ENCODE data around the gene D2HGDH. TPM values are rescaled to one million over a fixed set of nuclear protein-coding genes. Genes with fewer than 3 reads are reported as not detected.

The D2HGDH gene
- total and polyA plus RNA-seq, 2 of the 8 experiments (the other 6 are each of a cell fraction or from before 2014, with no cell fraction given) = 3.4 to 8.1 TPM

GRCh38 chr2:241724259-241724974 lies 10.0 kb upstream of the D2HGDH start:
- no peak overlapping the region for H2AFZ ChIP-seq (ENCODE audit: low read length)
- FAIRE-seq (no peak), DNase-seq (ENCODE audit: low read depth in 1 of 2, low spot score in 2 of 2) (peak in 1 of 2 experiments; percentile 71)
- POLR2A ChIA-PET (ENCODE audit: partially characterized antibody) = interaction anchor here (10.7 kb wide), 1 partner anchor 22 kb away, joined by 64 read pairs; the partner anchor contains the start of gene ING5
- no peak overlapping the region for H4K91ac ChIP-seq (replicated peaks; ENCODE audit: insufficient read length, low read length)
- no peak overlapping the region for H3K4ac ChIP-seq (replicated peaks; ENCODE audit: insufficient read length, low read depth, low read length)
- H3K4me3 ChIP-seq (ENCODE audit: extremely low read depth in 1 of 4, insufficient read depth in 2 of 4, low read depth in 3 of 4, low read length in 4 of 4) = no peak overlapping the region
- H3K4me2 ChIP-seq (ENCODE audit: insufficient read depth in 1 of 2, low read depth in 2 of 2, low read length in 2 of 2) = no peak overlapping the region
- no peak overlapping the region for H3K9ac ChIP-seq (replicated peaks in 1 of 4; ENCODE audit: extremely low read depth in 1 of 4, low read depth in 3 of 4, low read length in 3 of 4)
- H3K79me1 ChIP-seq (ENCODE audit: low read depth, low read length) = no peaks in the 10 kb centered on the region; the same call in 1 of the 2 replicates
- H3K56ac ChIP-seq (replicated peaks; ENCODE audit: insufficient read length, low read depth, low read length) = no peak overlapping the region
- peaks cover 3 to 47% (median 33%) of the 10 kb centered on the region in 4 experiments; a peak in 6 of 8 replicates for H3K36me3 ChIP-seq (ENCODE audit: control insufficient read depth in 2 of 4, insufficient read depth in 4 of 4, low read length in 3 of 4)
- no peak overlapping the region for H3K14ac ChIP-seq (ENCODE audit: insufficient read length)
- no peak overlapping the region for H3K18ac ChIP-seq (ENCODE audit: extremely low read depth, low read length)
- no peak overlapping the region for H3K23ac ChIP-seq (ENCODE audit: insufficient read length)
- H4K20me1 ChIP-seq (replicated peaks in 1 of 2; ENCODE audit: control insufficient read depth in 1 of 2, insufficient read depth in 2 of 2, low read length in 2 of 2) = peaks cover 3 to 4% of the 10 kb centered on the region in 2 experiments
- CTCF ChIA-PET (ENCODE audit: partially characterized antibody) = interaction anchor here (0.5 to 2.8 kb wide), 17 partner anchors 8 to 296 kb away, joined by 3 to 28 read pairs (median 4); partner anchors contain the start of gene D2HGDH
- no peak overlapping the region for H2BK20ac ChIP-seq (ENCODE audit: low read length)
- H4K8ac ChIP-seq (ENCODE audit: extremely low read depth, insufficient read depth, low read length) = no peak overlapping the region
- no peak overlapping the region for H2BK15ac ChIP-seq (ENCODE audit: low read length)
- WGBS, 2 experiments (ENCODE audit: extremely low coverage in 1 of 2, insufficient coverage in 1 of 2, insufficient read length in 1 of 2, insufficient replicate concordance in 2 of 2, low coverage in 1 of 2, low lambda C conversion rate in 2 of 2, missing lambda C conversion rate in 1 of 2) = 91% methylated on average over 37 of the region's 41 CpGs; no CpG with 5 or more reads in 1 of the 2 experiments
- no peak overlapping the region for H2BK120ac ChIP-seq (replicated peaks; ENCODE audit: low read depth, low read length)
- no peak overlapping the region for H2BK12ac ChIP-seq (ENCODE audit: low read depth, low read length)
- H2AK5ac ChIP-seq (ENCODE audit: low read depth, low read length) = no peak overlapping the region
- peaks cover 12 to 16% of the 10 kb centered on the region in 2 experiments for H3K9me3 ChIP-seq (ENCODE audit: insufficient read depth in 2 of 2, low read depth in 1 of 2, low read length in 1 of 2)
- H4K5ac ChIP-seq (ENCODE audit: insufficient read length, low read depth, low read length) = no peak overlapping the region
- no peaks in the 10 kb centered on the region for H3K79me2 ChIP-seq (ENCODE audit: control insufficient read depth in 1 of 2, insufficient read depth in 2 of 2, low read length in 2 of 2)
- no peak overlapping the region for H3K27ac ChIP-seq (ENCODE audit: low read depth, low read length)
- no peaks in the 10 kb centered on the region for H3K4me1 ChIP-seq (replicated peaks in 1 of 4; ENCODE audit: control insufficient read depth in 3 of 4, insufficient read depth in 4 of 4, low read length in 3 of 4)
- H3K23me2 ChIP-seq (ENCODE audit: low read depth, low read length) = no peaks in the 10 kb centered on the region
- H3K27me3 ChIP-seq (replicated peaks in 1 of 4; ENCODE audit: control insufficient read depth in 3 of 4, extremely low read depth in 1 of 4, insufficient read depth in 3 of 4, low read length in 3 of 4) = no peaks in the 10 kb centered on the region; a peak in 1 of 7 replicates
- H2BK5ac ChIP-seq (ENCODE audit: low read depth, low read length) = no peak overlapping the region
- TF ChIP-seq RAD21 (IDR thresholded peaks at IDR 0.05 in 1 of 2, conservative IDR thresholded peaks at IDR 0.05 in 1 of 2; ENCODE audit: low read depth in 2 of 2, low read length in 2 of 2) (peak; percentile 72 to 78), POLR2A (IDR thresholded peaks at IDR 0.05; ENCODE audit: control extremely low read depth in 1 of 2, low read depth in 2 of 2, low read length in 2 of 2) (no peak), BCL11A (IDR thresholded peaks at IDR 0.05; ENCODE audit: low read depth in 2 of 2, low read length in 2 of 2) (no peak), KDM4A (IDR thresholded peaks at IDR 0.05; ENCODE audit: low read depth, low read length, severe bottlenecking) (no peak), GABPA (IDR thresholded peaks at IDR 0.05; ENCODE audit: borderline replicate concordance, insufficient read depth, low read length) (no peak), FOSL1 (IDR thresholded peaks at IDR 0.05; ENCODE audit: insufficient read depth, low read depth, low read length) (no peak), TAF1 (IDR thresholded peaks at IDR 0.05; ENCODE audit: low read depth, low read length) (no peak)
- TF ChIP-seq, protein P1, sequence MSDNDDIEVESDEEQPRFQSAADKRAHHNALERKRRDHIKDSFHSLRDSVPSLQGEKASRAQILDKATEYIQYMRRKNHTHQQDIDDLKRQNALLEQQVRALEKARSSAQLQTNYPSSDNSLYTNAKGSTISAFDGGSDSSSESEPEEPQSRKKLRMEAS (IDR thresholded peaks at IDR 0.05) = peak; percentile 76
- TF ChIP-seq, protein P2, sequence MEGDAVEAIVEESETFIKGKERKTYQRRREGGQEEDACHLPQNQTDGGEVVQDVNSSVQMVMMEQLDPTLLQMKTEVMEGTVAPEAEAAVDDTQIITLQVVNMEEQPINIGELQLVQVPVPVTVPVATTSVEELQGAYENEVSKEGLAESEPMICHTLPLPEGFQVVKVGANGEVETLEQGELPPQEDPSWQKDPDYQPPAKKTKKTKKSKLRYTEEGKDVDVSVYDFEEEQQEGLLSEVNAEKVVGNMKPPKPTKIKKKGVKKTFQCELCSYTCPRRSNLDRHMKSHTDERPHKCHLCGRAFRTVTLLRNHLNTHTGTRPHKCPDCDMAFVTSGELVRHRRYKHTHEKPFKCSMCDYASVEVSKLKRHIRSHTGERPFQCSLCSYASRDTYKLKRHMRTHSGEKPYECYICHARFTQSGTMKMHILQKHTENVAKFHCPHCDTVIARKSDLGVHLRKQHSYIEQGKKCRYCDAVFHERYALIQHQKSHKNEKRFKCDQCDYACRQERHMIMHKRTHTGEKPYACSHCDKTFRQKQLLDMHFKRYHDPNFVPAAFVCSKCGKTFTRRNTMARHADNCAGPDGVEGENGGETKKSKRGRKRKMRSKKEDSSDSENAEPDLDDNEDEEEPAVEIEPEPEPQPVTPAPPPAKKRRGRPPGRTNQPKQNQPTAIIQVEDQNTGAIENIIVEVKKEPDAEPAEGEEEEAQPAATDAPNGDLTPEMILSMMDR (IDR thresholded peaks at IDR 0.05; ENCODE audit: control extremely low read depth in 1 of 3, insufficient read depth in 1 of 3, low read depth in 1 of 3, low read length in 3 of 3) = peak in 2 of 3 experiments; percentile 76 to 86; a peak in 3 of 4 replicates
